Endodermal cell (in vitro differentiated cells): ENCODE data around the gene STAT1. TPM values are rescaled to one million over a fixed set of nuclear protein-coding genes. Genes with fewer than 3 reads are reported as not detected.

Experiments used
- DNase-seq: peaks from one replicate; pipeline ENCODE4 v3.0.0-alpha.2; 2017
- H3K27ac ChIP-seq: 2 replicates; pipeline ENCODE4 v1.5.1; 2013; ENCODE audit warnings: mild to moderate bottlenecking, low read depth, low read length, moderate library complexity
- H3K27me3 ChIP-seq: 2 replicates; pipeline ENCODE4 v1.6.1; 2013; ENCODE audit warnings: mild to moderate bottlenecking, low read length, moderate library complexity; ENCODE audit not compliant: insufficient read depth, control insufficient read depth, poor library complexity, severe bottlenecking
- H3K36me3 ChIP-seq: 2 replicates; pipeline ENCODE4 v1.7.0; 2013; ENCODE audit warnings: mild to moderate bottlenecking, low read length, moderate library complexity; ENCODE audit not compliant: control insufficient read depth, insufficient read depth
- H3K4me1 ChIP-seq: one replicate; pipeline ENCODE4 v1.7.0; 2013; ENCODE audit warnings: low read length; ENCODE audit not compliant: control insufficient read depth, insufficient read depth
- H3K4me3 ChIP-seq: 2 replicates; pipeline ENCODE4 v1.5.1; 2013; ENCODE audit warnings: mild to moderate bottlenecking, low read length, moderate library complexity
- H3K9ac ChIP-seq: 2 replicates; pipeline ENCODE4 v1.6.1; 2013; ENCODE audit warnings: mild to moderate bottlenecking, low read length, moderate library complexity; ENCODE audit not compliant: poor library complexity, severe bottlenecking; ENCODE audit errors: extremely low read depth
- H3K9me3 ChIP-seq: 2 replicates; pipeline ENCODE4 v1.6.1; 2013; ENCODE audit warnings: mild to moderate bottlenecking, low read length, moderate library complexity; ENCODE audit not compliant: control insufficient read depth
- H3K27ac Mint-ChIP-seq: 2 replicates; pipeline ENCODE4 v1.8.0; 2020; ENCODE audit warnings: mixed read lengths
- H3K27me3 Mint-ChIP-seq: 2 replicates; pipeline ENCODE4 v1.8.0; 2021; ENCODE audit warnings: mild to moderate bottlenecking, mixed read lengths; ENCODE audit not compliant: insufficient read depth
- H3K36me3 Mint-ChIP-seq: 2 replicates; pipeline ENCODE4 v1.8.0; 2020; ENCODE audit warnings: low read depth, mixed read lengths
- H3K4me1 Mint-ChIP-seq: 2 replicates; pipeline ENCODE4 v1.8.0; 2020; ENCODE audit warnings: mixed read lengths
- H3K4me3 Mint-ChIP-seq: 2 replicates; pipeline ENCODE4 v1.8.0; 2020; ENCODE audit warnings: mild to moderate bottlenecking, moderate library complexity, mixed read lengths
- H3K9me3 Mint-ChIP-seq: 2 replicates; pipeline ENCODE4 v1.8.0; 2020; ENCODE audit warnings: mild to moderate bottlenecking, mixed read lengths
- WGBS, 2 experiments: methylation state at CpG; one replicate each; pipeline versions ENCODE4 v1.1.5 to v1.1.7; 2013; ENCODE audit warnings: missing lambda C conversion rate in 2 of 2, mixed read lengths in 1 of 2; ENCODE audit not compliant: insufficient coverage in 1 of 2, insufficient read length in 1 of 2; 5-methylcytosine and 5-hydroxymethylcytosine counted together
- total RNA-seq, 2 donors: library from RNA; stranded (reverse); fragmentation: NEBNext Ultra II Directional in 1 of 2; extraction: Animal tissue kit (Norgen Biotek cat#: 25700) in 1 of 2; gene quantifications; 2 replicates in 1 of 2; 3 replicates in 1 of 2; pipeline ENCODE4 v1.2.1, GENCODE V29; 2021
- TF ChIP-seq, protein P1 (sequence below): fragments of 200-600 bp; sonication (generic); conservative IDR thresholded peaks from 2 replicates; pipeline ENCODE4 v1.5.0; 2021; ENCODE audit warnings: antibody characterized with exemption, mild to moderate bottlenecking

STAT1 gene
- total RNA-seq, 2 donors from 2014 or later, result 48.3 to 74.4 TPM

DNA sequence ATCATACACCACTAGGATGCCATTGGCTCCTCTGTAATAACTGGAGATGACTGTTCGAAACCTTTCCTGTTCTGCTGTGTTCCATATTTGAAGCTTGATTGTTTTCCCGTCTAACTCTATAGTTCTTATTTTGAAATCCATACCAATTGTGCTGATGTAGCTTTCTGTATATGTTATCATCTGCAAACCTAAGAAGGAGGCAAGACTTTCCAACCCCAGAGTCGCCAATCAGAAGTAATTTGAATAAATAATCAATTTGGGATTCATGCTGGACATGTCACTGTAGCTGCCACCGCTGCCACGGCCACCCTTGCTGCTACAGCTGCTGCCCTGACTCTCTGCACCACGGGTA lies 20.7 kb downstream of the STAT1 start:
- Histone ChIP-seq H3K9me3 (no peaks in the 10 kb centered on the region), H3K9ac (no peak overlapping the region), H3K4me1 (no peaks in the 10 kb centered on the region), H3K27me3 (no peaks in the 10 kb centered on the region), H3K36me3 (peaks cover 95% of the 10 kb centered on the region), H3K4me3 (no peak overlapping the region), H3K27ac (no peak overlapping the region)
- TF ChIP-seq, protein P1, sequence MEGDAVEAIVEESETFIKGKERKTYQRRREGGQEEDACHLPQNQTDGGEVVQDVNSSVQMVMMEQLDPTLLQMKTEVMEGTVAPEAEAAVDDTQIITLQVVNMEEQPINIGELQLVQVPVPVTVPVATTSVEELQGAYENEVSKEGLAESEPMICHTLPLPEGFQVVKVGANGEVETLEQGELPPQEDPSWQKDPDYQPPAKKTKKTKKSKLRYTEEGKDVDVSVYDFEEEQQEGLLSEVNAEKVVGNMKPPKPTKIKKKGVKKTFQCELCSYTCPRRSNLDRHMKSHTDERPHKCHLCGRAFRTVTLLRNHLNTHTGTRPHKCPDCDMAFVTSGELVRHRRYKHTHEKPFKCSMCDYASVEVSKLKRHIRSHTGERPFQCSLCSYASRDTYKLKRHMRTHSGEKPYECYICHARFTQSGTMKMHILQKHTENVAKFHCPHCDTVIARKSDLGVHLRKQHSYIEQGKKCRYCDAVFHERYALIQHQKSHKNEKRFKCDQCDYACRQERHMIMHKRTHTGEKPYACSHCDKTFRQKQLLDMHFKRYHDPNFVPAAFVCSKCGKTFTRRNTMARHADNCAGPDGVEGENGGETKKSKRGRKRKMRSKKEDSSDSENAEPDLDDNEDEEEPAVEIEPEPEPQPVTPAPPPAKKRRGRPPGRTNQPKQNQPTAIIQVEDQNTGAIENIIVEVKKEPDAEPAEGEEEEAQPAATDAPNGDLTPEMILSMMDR, result no peak
- no peak for DNase-seq
- H3K27me3 Mint-ChIP-seq, result no peaks in the 10 kb centered on the region
- no peaks in the 10 kb centered on the region for H3K4me1 Mint-ChIP-seq
- H3K9me3 Mint-ChIP-seq, result no peaks in the 10 kb centered on the region
- WGBS, 2 experiments, result 95 to 98% methylated on average over 5 to 6 of the region's 6 CpGs
- H3K36me3 Mint-ChIP-seq, result peaks cover 79% of the 10 kb centered on the region
- no peak overlapping the region for H3K27ac Mint-ChIP-seq
- H3K4me3 Mint-ChIP-seq, result no peak overlapping the region

DNA sequence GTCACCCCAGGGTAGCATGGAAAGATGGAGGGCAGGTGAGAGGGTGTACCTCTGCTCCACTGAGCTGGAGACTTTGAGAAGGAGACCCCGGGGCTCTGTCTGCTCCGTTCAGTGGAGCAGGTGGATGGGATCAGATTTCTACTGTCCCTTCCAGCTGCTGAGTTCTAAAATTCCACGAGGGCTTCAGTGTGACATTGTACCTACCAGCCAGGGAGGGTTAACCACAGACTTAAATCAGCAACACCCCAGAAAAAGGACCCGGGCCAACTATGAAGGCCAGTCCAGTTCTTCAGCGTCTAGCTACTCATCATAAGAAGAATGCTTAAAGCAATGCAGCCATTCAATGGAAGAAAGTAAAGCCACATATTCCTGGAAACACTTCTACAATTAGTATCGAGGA lies 23.8 kb downstream of the STAT1 start:
- Histone ChIP-seq H3K27me3 (no peaks in the 10 kb centered on the region), H3K9ac (no peak overlapping the region), H3K36me3 (peaks cover 95% of the 10 kb centered on the region), H3K27ac (no peak overlapping the region), H3K4me1 (no peaks in the 10 kb centered on the region), H3K4me3 (no peak overlapping the region), H3K9me3 (no peaks in the 10 kb centered on the region)
- Mint-ChIP-seq H3K36me3 (peaks cover 83% of the 10 kb centered on the region), H3K27ac (no peak overlapping the region), H3K27me3 (no peaks in the 10 kb centered on the region), H3K9me3 (no peaks in the 10 kb centered on the region), H3K4me1 (peaks cover 3% of the 10 kb centered on the region), H3K4me3 (no peak overlapping the region)
- 92 to 100% methylated on average over 4 to 6 of the region's 6 CpGs for WGBS, 2 experiments
- TF ChIP-seq, protein P1, result no peak
- no peak for DNase-seq

DNA sequence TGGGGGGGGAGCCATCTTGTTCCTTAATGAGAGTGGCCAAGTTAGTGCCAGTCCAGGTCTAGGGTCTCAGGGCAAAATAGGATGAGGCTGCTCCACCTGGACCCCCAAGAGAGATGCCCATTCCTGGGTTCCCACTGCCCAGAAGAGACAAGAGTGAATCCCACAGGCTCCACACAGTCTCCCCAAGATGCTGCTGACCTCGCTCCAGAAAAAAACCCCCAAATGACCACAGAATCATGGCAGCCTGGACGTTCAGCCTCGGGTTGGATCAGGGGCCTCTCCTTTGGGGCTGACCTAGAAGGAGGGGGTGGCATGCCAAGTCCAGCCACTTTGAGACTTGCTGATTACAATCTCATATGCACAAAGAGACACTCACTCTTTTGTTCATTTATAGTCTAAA lies 25.1 kb downstream of the STAT1 start:
- Mint-ChIP-seq H3K36me3 (peaks cover 84% of the 10 kb centered on the region), H3K4me3 (no peak overlapping the region), H3K9me3 (no peaks in the 10 kb centered on the region), H3K27me3 (no peaks in the 10 kb centered on the region), H3K4me1 (peaks cover 3% of the 10 kb centered on the region), H3K27ac (no peak overlapping the region)
- Histone ChIP-seq H3K27me3 (no peaks in the 10 kb centered on the region), H3K27ac (no peak overlapping the region), H3K4me1 (no peaks in the 10 kb centered on the region), H3K9me3 (peaks cover under 1% of the 10 kb centered on the region), H3K9ac (no peak overlapping the region), H3K4me3 (no peak overlapping the region), H3K36me3 (peaks cover 98% of the 10 kb centered on the region)
- TF ChIP-seq, protein P1, result no peak
- no peak for DNase-seq
- 100% methylated on average over 3 of the region's 3 CpGs; no CpG with 5 or more reads in 1 of the 2 experiments for WGBS, 2 experiments
